Measurements from ENCODE around the gene PTN. TPM values are rescaled to one million over a fixed set of nuclear protein-coding genes. Genes with fewer than 3 reads are reported as not detected.
"Not testable (repeated sequence)": the region's sequence is repeated elsewhere in the genome, so short reads cannot be mapped to it uniquely, and the experiment has no call there.

Gene PTN
- total and polyA plus RNA-seq, 4 experiments from 2014 or later, result 0.11 TPM; not detected in 3

DNA sequence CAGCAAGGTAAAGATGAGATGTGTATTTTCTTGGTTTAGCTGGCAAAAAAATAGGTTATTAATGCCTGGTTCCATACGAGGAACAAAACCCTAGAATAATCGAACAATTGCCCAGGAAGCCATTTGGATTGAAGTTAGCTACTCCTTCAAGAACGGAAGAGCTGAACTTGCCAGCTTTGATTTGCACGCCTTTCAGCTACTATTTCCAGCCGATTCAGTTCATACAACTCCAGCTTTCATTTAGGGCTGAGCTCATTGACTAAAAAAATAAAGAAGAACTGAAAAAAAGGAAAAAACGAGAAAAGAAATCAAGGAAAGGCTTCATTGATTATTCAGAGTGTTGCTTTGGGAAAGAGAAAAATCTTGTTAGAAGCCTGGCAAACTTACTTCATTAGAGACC lies 60.4 kb downstream of the PTN start:
- no peak for DNase-seq
- H3K4me1 Mint-ChIP-seq, result no peaks in the 10 kb centered on the region
- no peak overlapping the region for H3K4me3 Mint-ChIP-seq
- no peaks in the 10 kb centered on the region for H3K36me3 Mint-ChIP-seq
- POLR2A ChIA-PET (ENCODE audit: partially characterized antibody), result no interaction called here
- no peaks in the 10 kb centered on the region for H3K27me3 ChIP-seq (ENCODE audit: insufficient read depth, low read length)
- H3K4me3 ChIP-seq (ENCODE audit: low read length in 2 of 2), result no peak overlapping the region
- CTCF ChIA-PET (ENCODE audit: partially characterized antibody), result no interaction called here
- H3K27ac ChIP-seq (ENCODE audit: low read depth, low read length), result no peak overlapping the region
- H3K36me3 ChIP-seq (ENCODE audit: insufficient read depth, low read length), result no peaks in the 10 kb centered on the region
- no peak overlapping the region for H3K27ac Mint-ChIP-seq
- H3K4me1 ChIP-seq (ENCODE audit: insufficient read depth, low read length), result no peaks in the 10 kb centered on the region
- H3K27me3 Mint-ChIP-seq, result no peaks in the 10 kb centered on the region
- H3K9me3 Mint-ChIP-seq, result peaks cover 0 to 3% (median under 1%) of the 10 kb centered on the region in 8 donors
- intact Hi-C loops (cut with micrococcal nuclease), result no loop called here
- no peaks in the 10 kb centered on the region for H3K9me3 ChIP-seq (ENCODE audit: control insufficient read depth in 1 of 2, low read length in 2 of 2)

DNA sequence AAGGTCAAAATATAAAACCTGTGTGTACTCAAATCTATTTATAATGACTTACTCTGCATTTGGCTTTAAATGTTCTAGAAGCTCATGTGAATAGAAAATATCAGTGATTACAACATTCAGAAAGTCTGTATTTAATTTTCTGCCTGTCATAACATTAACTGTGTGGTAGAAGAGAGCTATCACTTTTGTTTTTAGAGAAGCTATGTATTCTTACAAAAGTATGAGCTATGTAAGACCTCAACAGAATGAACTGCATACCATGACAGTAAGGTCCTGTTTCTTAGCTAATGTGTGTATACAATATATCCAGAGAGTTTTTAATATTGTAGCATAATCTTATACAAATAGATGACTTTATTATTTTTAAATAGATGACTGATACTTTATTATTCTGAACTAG lies 61.5 kb downstream of the PTN start:
- ChIA-PET POLR2A (ENCODE audit: partially characterized antibody) (no interaction called here), CTCF (ENCODE audit: partially characterized antibody) (no interaction called here)
- Mint-ChIP-seq H3K27me3 (no peaks in the 10 kb centered on the region), H3K4me1 (no peaks in the 10 kb centered on the region), H3K27ac (no peak overlapping the region), H3K9me3 (peaks cover 0 to 3% (median under 1%) of the 10 kb centered on the region in 8 donors), H3K4me3 (no peak overlapping the region), H3K36me3 (no peaks in the 10 kb centered on the region)
- Histone ChIP-seq H3K9me3 (ENCODE audit: control insufficient read depth in 1 of 2, low read length in 2 of 2) (no peaks in the 10 kb centered on the region), H3K4me3 (ENCODE audit: low read length in 2 of 2) (no peak overlapping the region), H3K27ac (ENCODE audit: low read depth, low read length) (no peak overlapping the region), H3K4me1 (ENCODE audit: insufficient read depth, low read length) (no peaks in the 10 kb centered on the region), H3K27me3 (ENCODE audit: insufficient read depth, low read length) (no peaks in the 10 kb centered on the region), H3K36me3 (ENCODE audit: insufficient read depth, low read length) (no peaks in the 10 kb centered on the region)
- intact Hi-C loops (cut with micrococcal nuclease), result no loop called here
- no peak for DNase-seq

DNA sequence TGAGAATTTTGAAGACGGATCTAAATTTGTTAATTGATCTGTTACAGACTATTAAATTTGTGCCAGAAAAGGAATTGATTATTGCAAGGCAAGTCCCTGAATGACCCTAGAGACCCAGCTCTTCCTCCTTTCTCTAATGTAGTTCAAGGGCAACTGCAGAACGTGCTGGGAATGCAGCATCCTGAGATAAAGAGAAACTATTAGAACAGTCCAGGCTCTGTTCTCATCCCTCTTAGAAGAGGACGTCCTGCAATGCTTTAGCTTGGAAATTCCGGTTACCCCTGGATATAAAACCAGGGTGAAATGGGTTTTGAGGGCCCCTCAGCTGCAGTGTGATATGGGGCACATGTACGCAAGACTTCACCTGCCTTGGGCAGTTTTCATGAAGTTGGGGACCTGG lies 67.3 kb downstream of the PTN start:
- H3K27ac ChIP-seq (ENCODE audit: low read depth, low read length), result no peak overlapping the region
- no peaks in the 10 kb centered on the region for H3K27me3 Mint-ChIP-seq

DNA sequence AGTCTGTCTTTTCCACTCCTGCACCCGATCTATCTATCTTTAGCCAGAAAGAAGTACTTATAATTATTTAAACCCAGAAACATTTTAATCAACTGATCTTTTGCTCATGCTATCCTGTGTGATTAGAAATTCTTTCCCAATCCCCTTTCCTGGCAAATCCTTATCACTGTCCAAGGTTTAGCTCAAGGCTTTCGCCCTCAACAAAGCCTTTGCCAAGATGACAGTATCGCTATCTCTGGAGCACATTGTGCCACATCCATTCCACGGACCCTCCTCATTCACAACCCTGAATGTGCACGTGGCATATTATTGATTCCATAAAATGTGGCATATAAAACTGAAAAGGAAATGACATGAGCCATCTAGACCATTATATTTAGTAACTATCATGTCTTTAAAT lies 71.3 kb downstream of the PTN start:
- DNase-seq, result no peak
- Histone ChIP-seq H3K27ac (ENCODE audit: low read depth, low read length) (no peak overlapping the region), H3K27me3 (ENCODE audit: insufficient read depth, low read length) (no peaks in the 10 kb centered on the region), H3K4me1 (ENCODE audit: insufficient read depth, low read length) (no peaks in the 10 kb centered on the region), H3K4me3 (ENCODE audit: low read length in 2 of 2) (no peak overlapping the region), H3K9me3 (ENCODE audit: control insufficient read depth in 1 of 2, low read length in 2 of 2) (no peaks in the 10 kb centered on the region), H3K36me3 (ENCODE audit: insufficient read depth, low read length) (no peaks in the 10 kb centered on the region)
- intact Hi-C loops (cut with micrococcal nuclease), result no loop called here
- POLR2A ChIA-PET (ENCODE audit: partially characterized antibody), result no interaction called here
- no peaks in the 10 kb centered on the region for H3K27me3 Mint-ChIP-seq
- peaks cover 0 to 11% (median 3%) of the 10 kb centered on the region in 8 donors for H3K9me3 Mint-ChIP-seq
- no peak overlapping the region for H3K27ac Mint-ChIP-seq
- no peaks in the 10 kb centered on the region for H3K4me1 Mint-ChIP-seq
- no peak overlapping the region for H3K4me3 Mint-ChIP-seq
- CTCF ChIA-PET (ENCODE audit: partially characterized antibody), result no interaction called here
- no peaks in the 10 kb centered on the region for H3K36me3 Mint-ChIP-seq

More for the DNA sequence above, 67.3 kb downstream of the PTN start:
- intact Hi-C loops (cut with micrococcal nuclease), result no loop called here
- H3K27me3 ChIP-seq (ENCODE audit: insufficient read depth, low read length), result no peaks in the 10 kb centered on the region
- ChIA-PET CTCF (ENCODE audit: partially characterized antibody) (no interaction called here), POLR2A (ENCODE audit: partially characterized antibody) (no interaction called here)
- Mint-ChIP-seq H3K27ac (no peak overlapping the region), H3K4me1 (no peaks in the 10 kb centered on the region), H3K4me3 (no peak overlapping the region), H3K9me3 (peaks cover 0 to 7% (median 0%) of the 10 kb centered on the region in 8 donors), H3K36me3 (no peaks in the 10 kb centered on the region)
- H3K9me3 ChIP-seq (ENCODE audit: control insufficient read depth in 1 of 2, low read length in 2 of 2), result no peaks in the 10 kb centered on the region
- H3K4me1 ChIP-seq (ENCODE audit: insufficient read depth, low read length), result no peaks in the 10 kb centered on the region
- no peak for DNase-seq
- no peak overlapping the region for H3K4me3 ChIP-seq (ENCODE audit: low read length in 2 of 2)
- H3K36me3 ChIP-seq (ENCODE audit: insufficient read depth, low read length), result no peaks in the 10 kb centered on the region

DNA sequence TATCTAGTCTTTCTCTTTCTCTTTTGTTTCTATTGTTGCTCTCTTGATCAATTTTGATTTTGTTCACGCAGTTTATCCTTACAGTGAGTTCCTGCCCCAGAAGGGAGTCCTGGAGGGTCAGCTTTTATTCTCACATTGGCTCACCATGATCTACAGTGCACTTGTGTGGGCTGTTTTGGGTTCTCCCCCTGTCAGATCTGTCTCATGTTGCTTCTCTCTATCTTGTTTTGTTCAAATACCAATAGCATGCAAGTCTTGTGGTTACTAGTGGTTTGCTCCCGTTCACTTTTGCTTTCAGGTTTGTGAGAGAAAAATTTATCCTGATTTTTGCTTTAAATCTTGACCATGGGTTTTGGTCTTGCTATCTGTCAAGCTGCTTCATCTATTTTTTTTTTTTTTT lies 74.3 kb downstream of the PTN start:
- peaks cover 0 to 11% (median 4%) of the 10 kb centered on the region in 8 donors for H3K9me3 Mint-ChIP-seq

DNA sequence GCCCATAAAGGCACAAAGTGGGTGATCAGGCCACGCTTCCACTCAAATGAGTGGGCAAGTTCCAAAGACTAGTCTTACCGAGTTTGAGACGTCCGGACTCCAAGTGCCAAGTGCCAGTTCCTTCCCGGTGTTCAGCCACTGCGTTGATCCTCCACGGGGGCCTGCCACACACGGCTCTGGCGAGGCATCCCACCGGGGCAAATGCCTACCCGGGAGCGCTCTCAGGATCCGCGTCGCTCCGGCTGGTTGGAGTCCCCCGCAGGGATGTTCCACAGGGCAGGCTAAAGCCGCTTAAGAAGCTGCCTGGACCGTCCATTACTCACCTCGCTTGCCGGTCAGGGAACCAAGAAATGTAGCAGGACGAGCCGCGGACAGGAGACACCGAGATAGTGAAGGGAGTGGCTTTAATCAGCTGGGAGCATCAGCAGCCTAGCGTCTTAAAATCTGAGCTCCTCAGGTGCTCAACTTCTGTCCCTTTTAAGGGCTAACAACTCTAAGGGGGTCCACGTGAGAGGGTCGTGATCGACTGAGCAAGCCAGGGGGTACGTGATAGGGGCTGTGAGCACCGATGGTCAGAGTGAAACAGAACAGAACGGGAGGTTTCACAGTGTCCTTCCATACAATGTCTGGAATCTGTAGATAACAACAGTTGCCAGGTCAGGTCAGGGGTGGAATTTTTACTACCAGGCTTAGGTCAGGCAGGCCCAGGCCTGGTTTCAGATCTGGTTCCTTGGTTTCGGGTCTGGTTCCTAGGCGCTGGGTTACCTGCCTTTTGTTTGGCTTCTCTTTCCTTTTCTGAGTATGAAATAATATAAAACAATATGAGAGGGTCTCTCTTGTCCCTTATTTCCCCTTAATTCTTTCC lies 75.3 kb downstream of the PTN start:
- CTCF ChIA-PET (ENCODE audit: partially characterized antibody), result not testable (repeated sequence)

More for the DNA sequence above, 74.3 kb downstream of the PTN start:
- no peaks in the 10 kb centered on the region for H3K4me1 ChIP-seq (ENCODE audit: insufficient read depth, low read length)
- Mint-ChIP-seq H3K4me1 (no peaks in the 10 kb centered on the region), H3K4me3 (no peak overlapping the region), H3K27ac (no peak overlapping the region), H3K27me3 (no peaks in the 10 kb centered on the region), H3K36me3 (no peaks in the 10 kb centered on the region)
- no peak for DNase-seq
- ChIA-PET CTCF (ENCODE audit: partially characterized antibody) (no interaction called here), POLR2A (ENCODE audit: partially characterized antibody) (no interaction called here)
- intact Hi-C loops (cut with micrococcal nuclease), result no loop called here
- no peak overlapping the region for H3K4me3 ChIP-seq (ENCODE audit: low read length in 2 of 2)
- no peaks in the 10 kb centered on the region for H3K36me3 ChIP-seq (ENCODE audit: insufficient read depth, low read length)
- no peaks in the 10 kb centered on the region for H3K27me3 ChIP-seq (ENCODE audit: insufficient read depth, low read length)
- H3K27ac ChIP-seq (ENCODE audit: low read depth, low read length), result no peak overlapping the region
- no peaks in the 10 kb centered on the region for H3K9me3 ChIP-seq (ENCODE audit: control insufficient read depth in 1 of 2, low read length in 2 of 2)

DNA sequence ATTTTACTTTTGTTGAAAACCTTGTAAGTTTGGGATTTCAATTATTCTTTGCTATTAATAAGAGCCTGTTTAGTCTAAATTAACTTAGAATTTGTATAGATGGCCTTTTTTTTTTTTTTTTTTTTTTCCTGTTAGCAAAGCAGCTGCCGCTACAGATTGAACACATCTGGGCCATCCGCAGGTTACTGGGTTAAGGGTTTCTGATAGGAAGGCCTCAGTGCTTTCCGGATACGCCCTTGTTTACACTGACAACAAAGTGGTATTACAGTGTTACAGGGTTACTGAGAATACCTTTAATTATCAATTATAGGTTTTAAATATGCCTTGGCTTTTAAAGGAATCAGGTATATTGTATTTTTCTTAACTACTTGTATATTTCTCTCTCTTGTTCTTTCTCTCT lies 76.8 kb downstream of the PTN start:
- no peaks in the 10 kb centered on the region for H3K36me3 ChIP-seq (ENCODE audit: insufficient read depth, low read length)
- no peak overlapping the region for H3K27ac ChIP-seq (ENCODE audit: low read depth, low read length)
- H3K9me3 ChIP-seq (ENCODE audit: control insufficient read depth in 1 of 2, low read length in 2 of 2), result no peaks in the 10 kb centered on the region
- POLR2A ChIA-PET (ENCODE audit: partially characterized antibody), result no interaction called here
- no peaks in the 10 kb centered on the region for H3K4me1 Mint-ChIP-seq
- intact Hi-C loops (cut with micrococcal nuclease), result no loop called here
- H3K9me3 Mint-ChIP-seq, result peaks cover 0 to 16% (median 6%) of the 10 kb centered on the region in 8 donors
- H3K4me3 Mint-ChIP-seq, result no peak overlapping the region
- H3K36me3 Mint-ChIP-seq, result no peaks in the 10 kb centered on the region
- H3K4me1 ChIP-seq (ENCODE audit: insufficient read depth, low read length), result no peaks in the 10 kb centered on the region
- no peaks in the 10 kb centered on the region for H3K27me3 Mint-ChIP-seq
- no peak for DNase-seq
- CTCF ChIA-PET (ENCODE audit: partially characterized antibody), result no interaction called here
- H3K27ac Mint-ChIP-seq, result no peak overlapping the region
- no peak overlapping the region for H3K4me3 ChIP-seq (ENCODE audit: low read length in 2 of 2)
- H3K27me3 ChIP-seq (ENCODE audit: insufficient read depth, low read length), result no peaks in the 10 kb centered on the region

More for the DNA sequence above, 75.3 kb downstream of the PTN start:
- H3K9me3 ChIP-seq (ENCODE audit: control insufficient read depth in 1 of 2, low read length in 2 of 2); H3K36me3 Mint-ChIP-seq; H3K27ac ChIP-seq (ENCODE audit: low read depth, low read length); POLR2A ChIA-PET (ENCODE audit: partially characterized antibody); H3K36me3 ChIP-seq (ENCODE audit: insufficient read depth, low read length); H3K4me1 ChIP-seq (ENCODE audit: insufficient read depth, low read length); intact Hi-C loops (cut with micrococcal nuclease); H3K4me3 Mint-ChIP-seq; H3K27me3 ChIP-seq (ENCODE audit: insufficient read depth, low read length); H3K4me3 ChIP-seq (ENCODE audit: low read length in 2 of 2); H3K4me1 Mint-ChIP-seq; H3K27me3 Mint-ChIP-seq; H3K27ac Mint-ChIP-seq; DNase-seq: not testable (repeated sequence)
- peaks cover 0 to 11% (median 4%) of the 10 kb centered on the region in 8 donors for H3K9me3 Mint-ChIP-seq
